ENCODE measurements around the gene CCR5.

The CCR5 gene

DNA sequence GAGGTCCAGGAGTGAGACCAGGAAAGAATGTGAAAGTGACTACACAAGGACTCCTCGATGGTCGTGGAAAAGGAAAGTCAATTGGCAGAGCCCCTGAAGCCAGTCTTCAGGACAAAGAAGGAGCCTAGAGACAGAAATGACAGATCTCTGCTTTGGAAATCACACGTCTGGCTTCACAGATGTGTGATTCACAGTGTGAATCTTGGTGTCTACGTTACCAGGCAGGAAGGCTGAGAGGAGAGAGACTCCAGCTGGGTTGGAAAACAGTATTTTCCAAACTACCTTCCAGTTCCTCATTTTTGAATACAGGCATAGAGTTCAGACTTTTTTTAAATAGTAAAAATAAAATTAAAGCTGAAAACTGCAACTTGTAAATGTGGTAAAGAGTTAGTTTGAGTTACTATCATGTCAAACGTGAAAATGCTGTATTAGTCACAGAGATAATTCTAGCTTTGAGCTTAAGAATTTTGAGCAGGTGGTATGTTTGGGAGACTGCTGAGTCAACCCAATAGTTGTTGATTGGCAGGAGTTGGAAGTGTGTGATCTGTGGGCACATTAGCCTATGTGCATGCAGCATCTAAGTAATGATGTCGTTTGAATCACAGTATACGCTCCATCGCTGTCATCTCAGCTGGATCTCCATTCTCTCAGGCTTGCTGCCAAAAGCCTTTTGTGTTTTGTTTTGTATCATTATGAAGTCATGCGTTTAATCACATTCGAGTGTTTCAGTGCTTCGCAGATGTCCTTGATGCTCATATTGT lies 10.8 kb upstream of the CCR5 start:
- no peak for DNase-seq

DNA sequence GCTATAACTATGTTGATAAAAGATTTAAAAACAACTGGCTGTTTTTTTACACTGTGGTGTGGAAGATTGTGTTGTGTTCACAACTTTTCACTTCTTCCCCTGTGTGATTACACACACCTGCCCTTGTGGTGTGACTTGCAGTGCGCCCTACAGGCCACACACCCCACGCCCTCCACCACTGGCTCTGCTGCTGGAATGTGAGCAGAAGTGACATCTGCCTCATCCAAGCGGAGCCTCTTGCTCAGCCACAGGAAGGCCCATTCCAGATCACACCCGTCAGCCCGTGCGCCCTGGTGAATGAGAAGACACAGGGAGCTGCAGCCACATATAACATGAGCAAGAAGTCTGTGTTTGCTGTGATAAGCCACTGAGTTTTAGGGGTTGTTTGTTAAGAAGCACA lies 9.8 kb upstream of the CCR5 start:
- DNase-seq: no peak

DNA sequence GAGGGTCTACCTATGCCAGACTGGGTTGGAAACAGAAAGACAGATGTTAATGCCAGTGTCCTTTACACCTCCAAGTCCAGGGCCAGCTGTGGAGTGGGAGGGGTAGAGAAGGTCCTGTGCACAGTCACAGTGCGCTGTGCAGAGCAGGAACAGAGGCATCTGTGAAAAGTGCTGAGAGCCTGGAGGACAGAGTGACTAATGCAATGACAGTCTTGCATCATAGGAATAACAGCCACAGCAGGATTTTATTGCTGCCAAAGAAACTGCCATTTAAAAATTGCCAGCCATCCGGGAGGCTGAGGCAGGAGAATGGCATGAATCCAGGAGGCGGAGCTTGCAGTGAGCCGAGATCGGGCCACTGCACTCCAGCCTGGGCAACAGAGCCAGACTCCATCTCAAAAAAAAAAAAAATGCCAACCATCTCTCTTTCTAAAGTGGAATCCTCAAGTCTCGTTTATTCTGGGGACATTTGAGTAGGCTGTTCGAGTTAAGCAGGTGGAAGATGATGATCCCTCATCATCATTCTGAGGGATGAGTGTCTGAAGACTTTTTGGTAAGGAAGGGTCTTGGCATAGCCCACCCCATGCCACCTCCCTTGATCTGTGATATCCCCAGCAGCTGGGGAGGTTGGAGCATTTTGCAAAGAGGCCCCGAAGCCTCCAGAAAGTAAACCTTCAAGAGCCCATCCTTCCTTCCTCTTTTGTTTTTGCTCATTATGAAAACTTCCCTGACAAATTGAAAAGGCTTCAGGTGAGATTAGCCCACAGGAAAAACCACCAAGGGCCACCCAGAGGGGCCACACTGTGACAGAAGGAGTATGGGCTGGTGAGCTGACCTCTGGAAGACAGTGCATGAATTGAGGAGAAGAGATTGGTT lies 9.1 kb upstream of the CCR5 start:
- peak; percentile 60 for DNase-seq

DNA sequence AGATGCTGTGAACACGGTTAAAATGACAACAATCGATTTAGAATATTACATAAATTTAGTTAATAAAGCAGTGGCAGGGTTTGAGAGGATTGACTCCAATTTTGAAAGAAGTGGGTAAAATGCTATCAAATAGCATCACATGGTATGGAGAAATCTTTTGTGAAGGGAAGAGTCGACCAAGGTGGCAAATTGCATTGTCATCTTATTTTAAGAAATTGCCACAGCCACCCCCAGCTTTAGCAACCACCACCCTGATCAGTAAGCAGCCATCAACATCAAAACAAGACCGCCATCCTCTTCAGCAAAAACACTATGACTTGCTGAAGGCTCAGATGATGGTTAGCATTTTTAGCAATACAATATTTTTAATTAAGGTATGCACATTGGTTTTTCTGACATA lies 5.7 kb upstream of the CCR5 start:
- peak; percentile 60 for DNase-seq

DNA sequence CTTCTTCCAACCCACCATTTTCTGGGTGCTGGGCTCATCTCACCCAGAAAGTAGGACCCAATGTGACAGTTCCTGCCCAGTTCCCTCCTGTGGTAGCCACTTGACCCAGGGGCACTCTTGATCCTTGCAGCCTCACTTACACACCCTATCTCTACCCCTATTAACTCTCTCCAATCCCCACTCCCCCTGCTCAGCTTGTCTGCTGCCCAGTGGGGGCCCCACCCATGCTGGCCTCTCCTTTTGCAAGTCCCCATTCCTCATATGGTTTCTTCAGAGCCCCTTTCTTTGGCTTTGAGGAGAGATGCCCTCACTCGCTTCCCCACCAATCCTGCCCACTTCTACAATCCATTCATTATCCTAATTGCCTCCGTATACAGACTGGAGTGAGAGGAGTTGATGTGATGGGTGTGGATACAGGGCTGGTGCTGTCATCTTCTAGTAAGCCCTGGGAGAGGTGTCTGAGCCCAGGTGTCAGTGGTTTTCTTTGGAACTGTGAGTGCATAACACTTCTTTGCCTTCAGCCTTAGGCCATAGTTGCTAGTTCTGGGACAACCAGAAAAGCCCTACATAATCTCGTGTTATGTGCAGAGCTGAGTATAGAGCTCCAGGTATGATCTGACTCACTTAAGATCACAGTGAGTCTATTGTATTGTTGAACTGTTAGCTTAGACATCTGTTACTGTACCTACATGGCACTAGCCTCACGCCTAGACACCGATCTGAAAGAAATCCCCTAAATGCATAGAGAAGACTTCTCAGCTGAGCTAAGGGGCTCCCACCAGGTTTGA lies 4.8 kb upstream of the CCR5 start:
- no peak for DNase-seq

DNA sequence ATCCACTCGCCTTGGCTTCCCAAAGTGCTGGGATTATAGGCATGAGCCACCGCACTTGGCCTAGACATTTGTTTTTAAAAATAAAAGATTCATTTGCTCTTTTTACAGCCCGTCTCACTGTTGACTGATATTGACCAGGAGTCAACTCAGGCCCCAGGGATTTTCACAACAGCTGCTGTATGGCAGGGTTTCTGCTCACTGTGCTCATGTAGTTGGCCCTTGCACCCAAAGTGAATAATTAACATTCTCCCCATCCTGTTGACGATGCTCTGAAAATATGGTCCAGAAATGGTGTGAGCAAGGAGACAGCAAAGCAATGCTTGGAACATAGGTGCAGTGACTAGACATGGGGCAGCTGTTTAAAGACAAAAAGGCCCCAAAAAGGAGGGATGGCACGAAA lies 2.9 kb upstream of the CCR5 start:
- DNase-seq: no peak

DNA sequence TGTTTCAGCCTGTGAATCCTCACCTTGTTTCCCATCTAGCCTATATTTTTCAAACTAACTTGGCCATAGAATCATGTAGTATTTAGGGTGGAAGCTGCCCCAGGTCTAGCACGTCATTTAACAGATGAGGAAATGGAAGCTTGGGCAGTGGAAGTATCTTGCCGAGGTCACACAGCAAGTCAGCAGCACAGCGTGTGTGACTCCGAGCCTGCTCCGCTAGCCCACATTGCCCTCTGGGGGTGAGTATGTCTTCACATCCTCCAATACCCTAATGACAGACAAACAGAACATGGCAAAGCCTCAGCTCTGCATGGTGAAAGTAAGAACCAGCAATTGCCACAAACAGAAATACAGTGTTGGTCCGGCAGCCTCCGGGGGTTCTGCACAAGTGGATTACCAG lies 2.2 kb upstream of the CCR5 start:
- peak; percentile 82 for DNase-seq

DNA sequence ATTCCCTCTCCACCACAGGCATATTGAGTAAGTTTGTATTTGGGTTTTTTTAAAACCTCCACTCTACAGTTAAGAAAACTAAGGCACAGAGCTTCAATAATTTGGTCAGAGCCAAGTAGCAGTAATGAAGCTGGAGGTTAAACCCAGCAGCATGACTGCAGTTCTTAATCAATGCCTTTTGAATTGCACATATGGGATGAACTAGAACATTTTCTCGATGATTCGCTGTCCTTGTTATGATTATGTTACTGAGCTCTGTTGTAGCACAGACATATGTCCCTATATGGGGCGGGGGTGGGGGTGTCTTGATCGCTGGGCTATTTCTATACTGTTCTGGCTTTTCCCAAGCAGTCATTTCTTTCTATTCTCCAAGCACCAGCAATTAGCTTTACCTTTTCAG lies 1.6 kb upstream of the CCR5 start:
- no peak for DNase-seq

DNA sequence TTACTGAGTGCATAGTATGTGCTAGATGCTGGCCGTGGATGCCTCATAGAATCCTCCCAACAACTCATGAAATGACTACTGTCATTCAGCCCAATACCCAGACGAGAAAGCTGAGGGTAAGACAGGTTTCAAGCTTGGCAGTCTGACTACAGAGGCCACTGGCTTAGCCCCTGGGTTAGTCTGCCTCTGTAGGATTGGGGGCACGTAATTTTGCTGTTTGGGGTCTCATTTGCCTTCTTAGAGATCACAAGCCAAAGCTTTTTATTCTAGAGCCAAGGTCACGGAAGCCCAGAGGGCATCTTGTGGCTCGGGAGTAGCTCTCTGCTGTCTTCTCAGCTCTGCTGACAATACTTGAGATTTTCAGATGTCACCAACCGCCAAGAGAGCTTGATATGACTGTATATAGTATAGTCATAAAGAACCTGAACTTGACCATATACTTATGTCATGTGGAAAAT lies 1.0 kb upstream of the CCR5 start:
- DNase-seq: no peak

DNA sequence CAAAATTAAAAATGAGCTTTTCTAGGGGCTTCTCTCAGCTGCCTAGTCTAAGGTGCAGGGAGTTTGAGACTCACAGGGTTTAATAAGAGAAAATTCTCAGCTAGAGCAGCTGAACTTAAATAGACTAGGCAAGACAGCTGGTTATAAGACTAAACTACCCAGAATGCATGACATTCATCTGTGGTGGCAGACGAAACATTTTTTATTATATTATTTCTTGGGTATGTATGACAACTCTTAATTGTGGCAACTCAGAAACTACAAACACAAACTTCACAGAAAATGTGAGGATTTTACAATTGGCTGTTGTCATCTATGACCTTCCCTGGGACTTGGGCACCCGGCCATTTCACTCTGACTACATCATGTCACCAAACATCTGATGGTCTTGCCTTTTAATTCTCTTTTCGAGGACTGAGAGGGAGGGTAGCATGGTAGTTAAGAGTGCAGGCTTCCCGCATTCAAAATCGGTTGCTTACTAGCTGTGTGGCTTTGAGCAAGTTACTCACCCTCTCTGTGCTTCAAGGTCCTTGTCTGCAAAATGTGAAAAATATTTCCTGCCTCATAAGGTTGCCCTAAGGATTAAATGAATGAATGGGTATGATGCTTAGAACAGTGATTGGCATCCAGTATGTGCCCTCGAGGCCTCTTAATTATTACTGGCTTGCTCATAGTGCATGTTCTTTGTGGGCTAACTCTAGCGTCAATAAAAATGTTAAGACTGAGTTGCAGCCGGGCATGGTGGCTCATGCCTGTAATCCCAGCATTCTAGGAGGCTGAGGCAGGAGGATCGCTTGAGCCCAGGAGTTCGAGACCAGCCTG lies 984 bp downstream of the CCR5 start:
- no peak for DNase-seq

DNA sequence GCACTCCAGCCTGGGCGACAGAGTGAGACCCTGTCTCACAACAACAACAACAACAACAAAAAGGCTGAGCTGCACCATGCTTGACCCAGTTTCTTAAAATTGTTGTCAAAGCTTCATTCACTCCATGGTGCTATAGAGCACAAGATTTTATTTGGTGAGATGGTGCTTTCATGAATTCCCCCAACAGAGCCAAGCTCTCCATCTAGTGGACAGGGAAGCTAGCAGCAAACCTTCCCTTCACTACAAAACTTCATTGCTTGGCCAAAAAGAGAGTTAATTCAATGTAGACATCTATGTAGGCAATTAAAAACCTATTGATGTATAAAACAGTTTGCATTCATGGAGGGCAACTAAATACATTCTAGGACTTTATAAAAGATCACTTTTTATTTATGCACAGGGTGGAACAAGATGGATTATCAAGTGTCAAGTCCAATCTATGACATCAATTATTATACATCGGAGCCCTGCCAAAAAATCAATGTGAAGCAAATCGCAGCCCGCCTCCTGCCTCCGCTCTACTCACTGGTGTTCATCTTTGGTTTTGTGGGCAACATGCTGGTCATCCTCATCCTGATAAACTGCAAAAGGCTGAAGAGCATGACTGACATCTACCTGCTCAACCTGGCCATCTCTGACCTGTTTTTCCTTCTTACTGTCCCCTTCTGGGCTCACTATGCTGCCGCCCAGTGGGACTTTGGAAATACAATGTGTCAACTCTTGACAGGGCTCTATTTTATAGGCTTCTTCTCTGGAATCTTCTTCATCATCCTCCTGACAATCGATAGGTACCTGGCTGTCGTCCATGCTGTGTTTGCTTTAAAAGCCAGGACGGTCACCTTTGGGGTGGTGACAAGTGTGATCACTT lies 2.0 kb downstream of the CCR5 start:
- DNase-seq: peak; percentile 74

DNA sequence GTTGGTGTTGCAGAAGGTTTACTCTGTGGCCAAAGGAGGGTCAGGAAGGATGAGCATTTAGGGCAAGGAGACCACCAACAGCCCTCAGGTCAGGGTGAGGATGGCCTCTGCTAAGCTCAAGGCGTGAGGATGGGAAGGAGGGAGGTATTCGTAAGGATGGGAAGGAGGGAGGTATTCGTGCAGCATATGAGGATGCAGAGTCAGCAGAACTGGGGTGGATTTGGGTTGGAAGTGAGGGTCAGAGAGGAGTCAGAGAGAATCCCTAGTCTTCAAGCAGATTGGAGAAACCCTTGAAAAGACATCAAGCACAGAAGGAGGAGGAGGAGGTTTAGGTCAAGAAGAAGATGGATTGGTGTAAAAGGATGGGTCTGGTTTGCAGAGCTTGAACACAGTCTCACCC lies 4.0 kb downstream of the CCR5 start:
- DNase-seq: no peak

DNA sequence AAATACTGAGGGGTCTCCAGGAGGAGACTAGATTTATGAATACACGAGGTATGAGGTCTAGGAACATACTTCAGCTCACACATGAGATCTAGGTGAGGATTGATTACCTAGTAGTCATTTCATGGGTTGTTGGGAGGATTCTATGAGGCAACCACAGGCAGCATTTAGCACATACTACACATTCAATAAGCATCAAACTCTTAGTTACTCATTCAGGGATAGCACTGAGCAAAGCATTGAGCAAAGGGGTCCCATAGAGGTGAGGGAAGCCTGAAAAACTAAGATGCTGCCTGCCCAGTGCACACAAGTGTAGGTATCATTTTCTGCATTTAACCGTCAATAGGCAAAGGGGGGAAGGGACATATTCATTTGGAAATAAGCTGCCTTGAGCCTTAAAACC lies 4.5 kb downstream of the CCR5 start:
- DNase-seq: no peak

DNA sequence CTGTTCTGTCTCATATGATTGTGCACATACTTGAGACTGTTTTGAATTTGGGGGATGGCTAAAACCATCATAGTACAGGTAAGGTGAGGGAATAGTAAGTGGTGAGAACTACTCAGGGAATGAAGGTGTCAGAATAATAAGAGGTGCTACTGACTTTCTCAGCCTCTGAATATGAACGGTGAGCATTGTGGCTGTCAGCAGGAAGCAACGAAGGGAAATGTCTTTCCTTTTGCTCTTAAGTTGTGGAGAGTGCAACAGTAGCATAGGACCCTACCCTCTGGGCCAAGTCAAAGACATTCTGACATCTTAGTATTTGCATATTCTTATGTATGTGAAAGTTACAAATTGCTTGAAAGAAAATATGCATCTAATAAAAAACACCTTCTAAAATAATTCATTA lies 5.1 kb downstream of the CCR5 start:
- DNase-seq: no peak

DNA sequence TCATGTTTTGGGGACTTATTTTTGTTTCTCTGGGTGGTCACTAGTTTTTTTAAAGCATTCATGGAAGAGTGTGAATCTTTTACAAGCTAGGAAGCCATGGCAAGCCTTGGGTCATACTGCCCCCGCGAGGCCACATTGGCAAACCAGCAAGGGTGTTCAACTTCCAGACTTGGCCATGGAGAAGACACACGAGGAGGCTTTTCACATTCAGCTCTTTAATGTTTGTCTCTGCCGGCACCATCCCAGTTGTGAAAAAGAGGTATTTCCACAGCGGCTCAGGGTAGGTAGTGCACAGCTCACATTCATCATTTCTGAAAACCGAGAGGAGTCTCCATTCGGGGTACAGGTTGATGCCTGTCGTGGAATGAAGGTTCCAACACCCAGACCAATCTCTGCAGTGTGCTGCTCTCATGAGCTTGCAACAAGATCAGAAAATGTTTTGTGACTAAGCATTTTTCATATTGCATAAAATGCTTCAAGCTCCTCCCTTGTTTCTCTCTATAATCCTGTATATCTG lies 7.7 kb downstream of the CCR5 start:
- DNase-seq: peak; percentile 85

DNA sequence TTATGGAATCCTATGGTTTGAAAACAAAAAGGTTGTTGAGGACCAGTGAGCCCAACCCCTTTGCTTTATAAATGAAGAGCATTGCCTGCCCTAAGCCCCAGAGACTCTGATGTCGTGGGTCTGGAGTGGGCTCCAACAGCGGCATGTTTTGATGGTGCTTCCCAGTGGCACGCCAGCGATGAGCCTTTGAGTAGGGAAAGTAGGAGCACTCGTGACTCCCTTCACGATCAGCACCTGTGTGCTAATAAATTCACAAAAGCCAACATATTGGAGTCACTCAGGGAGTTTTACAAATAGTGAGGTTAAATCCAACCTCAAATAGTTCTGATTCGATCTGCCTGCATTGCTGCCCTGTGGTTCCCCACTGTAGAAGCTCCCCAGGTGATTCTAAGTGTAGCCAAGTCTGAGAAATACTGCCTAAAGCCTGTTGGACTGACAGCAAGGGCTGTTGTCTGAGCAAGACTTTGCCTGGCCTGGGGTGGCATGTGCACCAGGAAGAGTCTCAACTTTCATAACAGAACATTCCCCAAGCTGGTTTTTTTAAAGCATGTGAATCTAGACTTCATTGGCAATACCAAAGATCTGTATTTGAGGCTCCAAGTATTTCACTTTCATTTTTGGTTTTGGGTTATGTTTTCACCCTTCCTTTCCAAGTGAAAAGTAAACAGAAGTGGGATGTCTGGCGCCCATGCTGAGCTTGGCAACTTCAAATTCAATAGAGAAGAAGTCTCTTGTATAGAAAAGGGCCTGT lies 9.9 kb downstream of the CCR5 start:
- DNase-seq: no peak

DNA sequence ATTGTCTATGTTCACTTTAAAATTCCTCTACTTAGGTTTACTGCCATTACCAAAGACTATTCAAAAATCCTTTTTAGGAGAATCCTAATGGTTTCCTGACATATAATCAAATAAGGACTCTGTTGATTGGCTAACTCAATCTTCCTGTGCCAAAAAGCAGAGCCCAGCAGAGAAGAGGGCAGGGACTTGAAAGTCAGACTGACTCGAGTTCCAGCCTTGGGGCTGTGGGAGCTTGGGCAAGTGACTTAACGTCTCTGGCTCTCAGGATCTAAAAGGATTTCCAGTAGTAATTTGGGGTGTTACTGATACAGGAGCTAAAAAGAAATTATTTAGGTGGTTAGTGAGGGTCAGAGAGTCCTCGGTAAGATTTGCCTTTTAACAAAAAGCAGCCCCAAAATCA lies 10.9 kb downstream of the CCR5 start:
- DNase-seq: no peak

DNA sequence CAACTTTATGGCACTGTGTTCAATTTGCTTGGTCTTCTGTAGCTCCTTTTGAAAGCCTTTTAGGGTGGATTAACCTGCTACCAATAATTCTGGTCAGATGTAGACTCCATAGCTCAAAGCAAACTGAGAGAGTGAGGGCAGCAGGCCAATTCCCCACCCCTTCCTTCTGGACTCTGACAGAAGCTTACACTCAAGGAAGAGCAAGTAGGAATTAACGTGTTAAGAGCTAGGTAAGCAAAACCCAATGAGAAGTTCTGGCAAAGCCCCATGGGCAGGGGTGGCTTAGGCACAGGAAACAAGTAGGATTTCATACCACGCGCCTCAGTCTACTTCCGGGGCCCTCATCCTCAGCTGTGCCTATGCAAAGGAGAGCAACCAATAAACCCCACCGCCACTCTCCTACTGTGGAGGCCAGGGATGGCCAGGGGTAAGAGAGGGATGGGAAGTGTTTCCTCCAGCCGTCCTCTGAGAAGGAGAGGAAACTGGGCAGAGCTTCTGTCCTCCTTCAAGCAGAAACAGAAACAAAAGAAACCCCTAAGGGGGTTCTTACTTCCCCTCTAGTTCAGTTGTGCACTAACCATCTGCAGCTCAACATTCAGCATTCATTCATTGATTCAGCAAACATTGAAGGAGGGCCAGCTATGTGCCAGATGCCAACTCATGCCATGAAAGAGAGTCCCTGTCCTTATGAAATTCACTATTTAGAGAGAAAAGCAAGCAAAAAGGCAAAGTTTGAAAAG lies 12.6 kb downstream of the CCR5 start:
- no peak for DNase-seq

DNA sequence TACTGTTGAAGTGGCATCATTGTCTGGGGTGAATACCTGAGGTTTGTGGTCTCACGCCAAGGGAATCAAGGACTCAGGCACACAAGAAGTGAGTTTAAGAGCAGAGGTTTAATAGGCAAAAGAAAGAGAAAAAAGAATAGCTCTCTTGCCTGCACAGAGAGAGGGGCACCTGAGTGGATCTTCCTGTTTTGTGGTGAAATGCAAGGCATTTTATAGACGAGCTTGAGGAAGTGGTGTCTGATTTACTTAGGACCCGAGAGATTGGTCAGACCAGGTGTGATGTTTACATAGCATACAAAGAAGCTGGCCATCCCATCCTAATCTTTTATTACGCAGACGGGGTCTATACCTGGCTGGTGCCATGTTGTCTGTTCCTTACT lies 13.2 kb downstream of the CCR5 start:
- no peak for DNase-seq

DNA sequence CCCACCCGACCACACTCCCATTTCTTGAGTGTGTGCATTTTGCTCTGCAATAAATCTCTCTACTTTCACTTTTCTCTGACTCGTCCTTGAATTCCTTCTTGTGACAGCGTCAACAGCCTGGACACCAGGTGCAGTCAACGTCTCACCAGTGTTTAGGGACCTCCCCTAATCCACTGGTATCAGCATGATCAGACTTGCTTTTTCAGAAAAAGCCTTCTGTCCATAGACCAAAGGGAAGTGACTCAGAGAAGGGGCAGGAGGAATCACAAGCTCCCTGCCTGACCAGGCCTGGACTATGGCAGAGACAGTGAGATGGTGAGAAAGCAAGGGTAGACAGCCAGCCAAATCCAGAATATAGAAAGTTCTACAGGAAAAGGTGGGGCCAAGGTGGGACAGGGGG lies 15.5 kb downstream of the CCR5 start:
- DNase-seq: peak; percentile 40
